IPS DF 6.9 (cell line): ENCODE measurements around the gene PVR.
"Not testable (repeated sequence)": the region's sequence is repeated elsewhere in the genome, so short reads cannot be mapped to it uniquely, and the experiment has no call there.

Source experiments
- DNase-seq: peaks from one replicate; pipeline ENCODE4 v3.0.0-alpha.2; 2013; ENCODE audit warnings: low read depth, low spot score
- H3K27ac ChIP-seq: one replicate; pipeline ENCODE4 v1.5.1; 2013; ENCODE audit warnings: low read length, control low read depth
- H3K27me3 ChIP-seq: 2 replicates; pipeline ENCODE4 v1.6.1; 2013; ENCODE audit warnings: mild to moderate bottlenecking, low read length; ENCODE audit not compliant: control insufficient read depth, insufficient read depth
- H3K36me3 ChIP-seq: 2 replicates; pipeline ENCODE4 v1.6.1; 2013; ENCODE audit warnings: low read length; ENCODE audit not compliant: control insufficient read depth, insufficient read depth
- H3K4me1 ChIP-seq: 2 replicates; pipeline ENCODE4 v1.6.1; 2013; ENCODE audit warnings: low read length; ENCODE audit not compliant: control insufficient read depth, insufficient read depth
- H3K4me3 ChIP-seq: 2 replicates; pipeline ENCODE4 v1.5.1; 2013; ENCODE audit warnings: mild to moderate bottlenecking, low read length
- H3K9me3 ChIP-seq: 2 replicates; pipeline ENCODE4 v1.6.1; 2013; ENCODE audit warnings: low read length, inconsistent platforms; ENCODE audit not compliant: control insufficient read depth, insufficient read depth
- WGBS: extraction: QIAGEN DNeasy Blood & Tissue Kit; methylation state at CpG from one replicate; pipeline ENCODE4 v1.1.7; 2013; ENCODE audit warnings: mixed read lengths, missing lambda C conversion rate; ENCODE audit not compliant: insufficient read length, insufficient coverage; 5-methylcytosine and 5-hydroxymethylcytosine counted together

The PVR gene

DNA sequence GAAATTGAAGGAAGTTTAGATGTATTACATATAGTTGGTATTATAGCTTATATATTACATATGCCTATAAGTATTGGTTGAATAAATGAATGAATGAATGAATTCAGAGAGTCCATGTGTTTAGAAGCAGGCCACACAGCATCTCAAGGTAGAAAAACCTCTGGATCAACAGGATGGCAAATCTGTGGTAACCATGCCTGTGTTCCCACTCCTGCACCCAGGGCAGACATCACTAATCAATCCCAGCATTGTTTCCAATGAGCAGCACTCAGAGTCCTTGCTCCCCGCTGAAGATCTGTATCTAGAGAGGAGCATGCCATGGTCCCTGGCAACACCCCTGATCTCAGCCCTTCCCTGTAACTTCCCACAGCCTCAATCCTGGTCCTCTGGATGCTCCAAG lies 28.5 kb downstream of the PVR start:
- H3K36me3 ChIP-seq: no peaks in the 10 kb centered on the region
- H3K9me3 ChIP-seq: no peaks in the 10 kb centered on the region
- H3K4me1 ChIP-seq: no peaks in the 10 kb centered on the region
- no CpG with 5 or more reads among the region's 1 CpG for WGBS
- H3K27ac ChIP-seq: no peak overlapping the region
- H3K4me3 ChIP-seq: no peak overlapping the region
- H3K27me3 ChIP-seq: no peaks in the 10 kb centered on the region
- no peak for DNase-seq

DNA sequence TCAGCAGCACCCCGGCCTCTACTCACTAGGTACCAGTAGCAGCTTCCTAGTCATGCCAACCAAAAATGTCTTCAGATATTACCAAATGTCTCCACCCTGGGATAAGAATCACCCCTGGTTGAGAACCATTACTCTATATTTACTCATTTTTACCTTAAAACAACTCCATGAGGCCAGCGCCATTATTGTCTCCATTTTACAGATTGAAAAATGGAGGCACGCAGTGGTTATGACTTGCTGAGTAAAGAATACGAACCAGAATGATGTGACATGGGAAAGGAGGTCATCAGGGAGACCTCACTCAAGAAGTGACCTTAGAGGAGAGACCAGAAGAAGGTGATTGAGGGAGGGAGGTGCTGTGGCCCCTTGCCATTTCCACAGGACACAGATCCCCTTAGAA lies 29.8 kb downstream of the PVR start:
- DNase-seq: no peak
- no CpG with 5 or more reads among the region's 4 CpGs for WGBS

DNA sequence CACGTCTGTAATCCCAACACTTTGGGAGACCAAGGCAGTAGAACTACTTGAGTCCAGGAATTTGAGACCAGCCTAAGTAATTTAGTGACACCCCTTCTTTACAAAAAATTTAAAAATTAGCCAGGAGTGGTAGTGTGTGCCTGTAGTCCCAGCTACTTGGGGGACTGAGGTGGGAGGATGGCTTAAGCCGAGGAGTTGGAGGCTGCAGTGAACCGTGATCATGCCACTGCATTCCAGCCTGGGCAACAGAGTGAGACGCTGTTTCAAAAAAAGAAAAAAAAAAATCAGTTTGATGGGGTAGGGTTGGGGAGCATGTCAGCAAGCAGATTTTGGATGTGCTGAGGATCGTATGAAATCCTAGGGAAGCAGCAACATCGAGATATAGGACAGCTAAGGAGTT lies 31.8 kb downstream of the PVR start:
- no peaks in the 10 kb centered on the region for H3K36me3 ChIP-seq
- no peaks in the 10 kb centered on the region for H3K9me3 ChIP-seq
- no peak overlapping the region for H3K4me3 ChIP-seq
- H3K27ac ChIP-seq: no peak overlapping the region
- WGBS: no CpG with 5 or more reads among the region's 6 CpGs
- no peak for DNase-seq
- H3K4me1 ChIP-seq: no peaks in the 10 kb centered on the region
- no peaks in the 10 kb centered on the region; the same call in 1 of the 2 replicates for H3K27me3 ChIP-seq

More for the DNA sequence above, 29.8 kb downstream of the PVR start:
- H3K36me3 ChIP-seq: no peaks in the 10 kb centered on the region
- no peaks in the 10 kb centered on the region for H3K4me1 ChIP-seq
- H3K27me3 ChIP-seq: no peaks in the 10 kb centered on the region
- H3K9me3 ChIP-seq: no peaks in the 10 kb centered on the region
- H3K4me3 ChIP-seq: no peak overlapping the region
- no peak overlapping the region for H3K27ac ChIP-seq

DNA sequence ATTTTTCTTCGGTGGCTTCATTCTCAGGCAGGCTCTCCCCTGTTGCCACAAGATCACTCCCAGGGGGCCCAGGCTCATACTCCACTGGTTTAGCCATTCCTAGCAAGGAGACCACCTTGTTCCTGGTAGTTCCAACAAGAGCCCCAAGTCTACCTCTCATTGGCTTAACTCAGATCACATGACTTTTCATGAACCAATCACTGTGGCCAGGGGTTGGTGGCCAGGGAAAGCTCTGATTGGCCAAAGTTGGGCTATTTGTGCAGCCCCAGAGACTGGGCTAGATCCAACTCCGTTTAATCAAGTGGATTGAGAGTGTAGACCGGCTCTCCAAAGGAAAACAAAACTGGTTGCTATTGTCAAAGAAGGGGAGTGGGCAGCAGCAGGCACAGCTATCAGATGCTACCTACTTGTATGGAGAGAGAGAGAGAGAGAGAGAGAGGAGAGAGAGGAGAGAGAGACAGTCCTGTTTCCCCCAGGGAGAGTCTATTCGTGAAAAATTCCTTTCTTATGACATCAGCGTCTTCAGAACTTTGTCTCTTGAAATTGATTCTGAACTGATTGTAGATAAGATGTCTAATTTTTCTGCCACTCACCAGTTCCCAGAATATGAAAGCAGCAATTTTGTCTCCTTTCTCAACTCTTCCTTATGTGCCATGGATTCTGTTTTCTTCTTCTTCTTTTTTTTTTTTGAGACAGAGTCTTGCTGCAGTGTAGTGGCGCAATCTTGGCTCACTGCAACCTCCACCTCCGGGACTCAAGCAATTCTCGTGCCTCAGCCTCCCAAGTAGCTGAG lies 33.5 kb downstream of the PVR start:
- Histone ChIP-seq H3K27me3 (no peaks in the 10 kb centered on the region; the same call in 1 of the 2 replicates), H3K36me3 (no peaks in the 10 kb centered on the region), H3K9me3 (no peaks in the 10 kb centered on the region), H3K4me3 (no peak overlapping the region), H3K27ac (no peak overlapping the region), H3K4me1 (no peaks in the 10 kb centered on the region)
- no peak for DNase-seq
- WGBS: no CpG with 5 or more reads among the region's 8 CpGs

DNA sequence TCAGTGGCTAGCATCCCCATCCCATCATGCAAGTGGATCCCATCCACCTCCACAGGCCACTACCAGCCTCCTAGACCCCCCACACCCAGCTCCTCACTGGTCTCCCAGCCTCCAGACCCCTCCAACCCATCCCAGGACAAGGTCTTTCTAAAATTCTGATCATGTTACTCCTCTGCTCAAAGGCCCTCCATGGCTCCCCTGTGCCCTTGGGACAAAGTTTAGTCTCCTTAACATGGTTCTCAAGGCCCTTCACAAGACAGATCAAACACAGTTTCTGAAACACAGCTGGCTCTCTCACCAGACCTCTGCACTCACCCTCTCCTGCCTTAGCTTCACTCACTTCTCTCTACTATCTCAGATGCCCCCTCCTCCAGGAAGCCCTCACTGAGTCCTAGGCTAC lies 36.8 kb downstream of the PVR start:
- Histone ChIP-seq H3K4me3 (no peak overlapping the region), H3K36me3 (no peaks in the 10 kb centered on the region), H3K4me1 (no peaks in the 10 kb centered on the region), H3K27ac (no peak overlapping the region), H3K9me3 (no peaks in the 10 kb centered on the region), H3K27me3 (no peaks in the 10 kb centered on the region; the same call in 1 of the 2 replicates)
- no peak for DNase-seq

DNA sequence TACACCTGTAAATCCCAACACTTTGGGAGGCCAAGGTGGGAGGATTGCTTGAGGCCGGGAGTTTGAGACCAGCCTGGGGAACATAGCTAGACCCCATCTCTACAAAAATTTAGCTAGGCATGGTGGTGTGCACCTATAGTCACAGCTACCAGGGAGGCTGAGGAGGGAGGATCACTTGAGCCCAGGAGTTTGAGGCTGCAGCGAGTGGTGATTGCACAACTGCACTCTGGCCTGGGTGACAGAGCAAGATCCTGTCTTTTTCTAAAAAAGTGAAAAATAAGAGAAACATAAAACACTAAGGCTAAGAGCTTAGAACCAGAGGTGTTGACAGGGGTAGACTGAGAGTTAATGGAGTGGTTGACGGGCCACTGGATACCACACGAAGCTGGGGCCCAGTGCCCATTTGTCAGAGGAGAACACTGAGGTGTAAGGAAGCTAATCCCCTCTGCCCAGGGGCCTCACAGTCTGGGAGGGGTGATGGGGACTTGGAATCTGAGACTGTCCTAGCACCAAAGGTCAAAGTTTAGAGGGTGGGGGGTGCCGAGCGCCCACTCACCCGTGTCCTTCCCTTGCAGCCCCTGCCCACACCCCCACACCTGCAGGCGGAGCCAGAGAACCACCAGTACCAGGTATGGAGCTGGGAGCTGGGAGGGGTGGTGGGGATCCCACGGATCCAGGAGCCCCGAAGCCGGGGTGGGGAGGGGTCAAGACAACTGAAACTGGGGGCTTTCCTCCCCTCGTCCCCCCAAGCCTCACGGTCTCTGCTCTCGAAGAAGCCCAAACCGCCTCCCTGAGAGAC lies 38.5 kb downstream of the PVR start:
- Histone ChIP-seq H3K36me3 (no peaks in the 10 kb centered on the region), H3K27me3 (no peaks in the 10 kb centered on the region; the same call in 1 of the 2 replicates), H3K27ac (no peak overlapping the region), H3K9me3 (no peaks in the 10 kb centered on the region), H3K4me1 (no peaks in the 10 kb centered on the region), H3K4me3 (no peak overlapping the region)
- no peak for DNase-seq
- WGBS: no CpG with 5 or more reads among the region's 15 CpGs

DNA sequence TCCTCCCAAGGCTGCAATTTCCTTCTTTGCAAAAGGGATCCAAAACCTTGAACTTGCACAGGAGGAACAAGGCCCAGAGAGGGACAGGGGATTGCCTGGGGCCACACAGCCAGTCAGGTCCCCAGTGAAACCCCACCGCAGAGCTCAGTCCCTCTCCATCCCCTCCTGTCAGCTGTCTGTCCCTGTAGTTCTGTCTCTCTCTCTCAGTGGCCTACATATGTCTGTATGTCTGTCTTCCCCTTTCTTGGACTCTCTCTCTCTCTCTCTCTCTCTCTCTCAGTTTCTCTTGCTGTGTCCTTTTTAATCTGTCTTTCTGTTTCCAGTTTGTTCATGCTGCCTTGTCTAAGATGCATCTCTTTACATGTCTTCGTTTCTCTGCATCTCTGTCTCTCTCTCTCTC lies 39.1 kb downstream of the PVR start:
- no CpG with 5 or more reads among the region's 2 CpGs for WGBS
- Histone ChIP-seq H3K4me3 (no peak overlapping the region), H3K4me1 (no peaks in the 10 kb centered on the region), H3K27me3 (no peaks in the 10 kb centered on the region; the same call in 1 of the 2 replicates), H3K27ac (no peak overlapping the region), H3K36me3 (no peaks in the 10 kb centered on the region), H3K9me3 (no peaks in the 10 kb centered on the region)
- no peak for DNase-seq

DNA sequence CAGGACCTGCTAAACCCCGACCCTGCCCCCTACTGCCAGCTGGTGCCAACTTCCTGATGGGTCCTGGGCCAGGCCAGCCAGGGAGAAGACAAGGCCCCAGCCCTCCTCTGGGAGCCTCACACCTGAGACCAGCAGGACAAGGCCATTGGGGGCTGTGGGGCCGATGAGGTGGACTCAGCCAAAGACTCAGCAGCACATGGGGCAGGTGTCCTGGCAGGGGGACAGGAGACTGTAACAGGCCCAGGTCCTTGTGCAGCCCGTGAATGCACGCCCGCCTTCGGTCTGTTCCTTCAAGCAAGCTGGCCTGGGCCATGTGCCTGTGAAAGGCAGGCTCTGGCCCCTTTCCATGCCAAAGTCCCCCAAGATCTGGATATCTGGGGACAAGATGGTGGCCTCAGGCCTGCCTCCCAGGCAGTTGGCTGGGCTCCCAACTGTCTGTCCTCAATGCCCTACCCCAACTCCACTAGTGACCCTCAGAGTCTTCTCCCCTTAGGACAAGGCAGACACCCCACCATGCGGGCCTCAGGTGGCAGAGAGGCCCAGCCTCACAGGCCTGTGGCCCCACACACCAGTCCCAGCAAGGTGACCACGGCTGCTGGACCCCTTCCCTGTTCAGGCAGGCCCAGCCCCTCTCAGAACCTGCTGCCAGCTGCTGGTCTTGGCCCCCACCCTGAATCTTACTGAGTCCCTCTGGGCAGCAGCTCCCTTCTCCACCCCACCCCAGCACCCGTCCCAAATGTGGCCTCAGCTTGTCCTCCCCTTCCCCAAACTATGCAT lies 39.9 kb downstream of the PVR start:
- H3K27ac ChIP-seq: no peak overlapping the region
- H3K4me1 ChIP-seq: no peaks in the 10 kb centered on the region
- H3K27me3 ChIP-seq: no peaks in the 10 kb centered on the region; the same call in 1 of the 2 replicates
- WGBS: no CpG with 5 or more reads among the region's 9 CpGs
- H3K36me3 ChIP-seq: no peaks in the 10 kb centered on the region
- H3K9me3 ChIP-seq: no peaks in the 10 kb centered on the region
- no peak overlapping the region for H3K4me3 ChIP-seq
- DNase-seq: no peak

DNA sequence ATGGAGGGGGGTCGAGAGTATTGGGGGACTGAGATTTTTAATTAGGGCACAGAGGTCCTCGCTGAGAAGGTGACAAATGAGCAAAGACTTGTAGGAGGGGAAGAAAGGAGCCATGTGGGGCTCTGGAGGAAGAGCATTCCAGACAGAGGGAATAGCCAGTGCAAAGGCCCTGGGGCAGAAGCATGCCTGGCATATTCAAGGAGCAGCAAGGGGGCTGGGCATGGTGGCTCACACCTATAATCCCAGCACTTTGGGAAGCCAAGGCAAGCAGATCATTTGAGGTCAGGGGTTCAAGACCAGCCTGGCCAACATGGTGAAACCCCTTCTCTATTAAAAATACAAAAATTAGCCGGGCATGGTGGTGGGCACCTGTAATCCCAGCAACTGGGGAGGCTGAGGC lies 40.7 kb downstream of the PVR start:
- H3K4me3 ChIP-seq, H3K36me3 ChIP-seq, H3K27me3 ChIP-seq, H3K27ac ChIP-seq, H3K9me3 ChIP-seq, H3K4me1 ChIP-seq, DNase-seq: not testable (repeated sequence)
- 100% methylated on average over 1 of the region's 3 CpGs for WGBS
